HG03159 (cell line): ENCODE data around the gene PACSIN2.

Experiments used
- ATAC-seq: cut with Tn5 transposase; IDR thresholded peaks from one replicate; pipeline ENCODE4 v1.9.1; 2021; ENCODE audit warnings: mild to moderate bottlenecking, moderate library complexity; ENCODE audit not compliant: unreplicated experiment

The PACSIN2 gene

GRCh38 chr22:42887523-42888507 lies 127.1 kb downstream of the PACSIN2 start:
- no peak for ATAC-seq

- ATAC-seq: no peak
Observed at GRCh38 chr22:42887120-42887519, 127.8 kb downstream of the PACSIN2 start.

- no peak for ATAC-seq
Observed at GRCh38 chr22:42885446-42885845, 129.5 kb downstream of the PACSIN2 start.

GRCh38 chr22:42884616-42885375 lies 130.2 kb downstream of the PACSIN2 start:
- ATAC-seq: no peak

GRCh38 chr22:42883970-42884369 lies 131.0 kb downstream of the PACSIN2 start:
- ATAC-seq: no peak

- ATAC-seq: no peak
Observed at GRCh38 chr22:42883121-42883520, 131.8 kb downstream of the PACSIN2 start.

- ATAC-seq: no peak
Observed at GRCh38 chr22:42881982-42882656, 132.8 kb downstream of the PACSIN2 start.

- ATAC-seq: no peak
Observed at GRCh38 chr22:42881298-42881697, 133.7 kb downstream of the PACSIN2 start.

GRCh38 chr22:42880815-42881214 lies 134.1 kb downstream of the PACSIN2 start:
- no peak for ATAC-seq

- no peak for ATAC-seq
Observed at GRCh38 chr22:42879371-42880021, 135.5 kb downstream of the PACSIN2 start.

GRCh38 chr22:42878561-42879305 lies 136.2 kb downstream of the PACSIN2 start:
- no peak for ATAC-seq

- no peak for ATAC-seq
Observed at GRCh38 chr22:42877597-42878340, 137.2 kb downstream of the PACSIN2 start.

GRCh38 chr22:42877158-42877557 lies 137.8 kb downstream of the PACSIN2 start:
- no peak for ATAC-seq

- no peak for ATAC-seq
Observed at GRCh38 chr22:42876041-42876440, 138.9 kb downstream of the PACSIN2 start.

GRCh38 chr22:42874010-42874409 lies 140.9 kb downstream of the PACSIN2 start:
- no peak for ATAC-seq

- ATAC-seq: no peak
Observed at GRCh38 chr22:42873356-42873755, 141.6 kb downstream of the PACSIN2 start.

- ATAC-seq: no peak
Observed at GRCh38 chr22:42872821-42873220, 142.1 kb downstream of the PACSIN2 start.

GRCh38 chr22:42871146-42872050 lies 143.6 kb downstream of the PACSIN2 start:
- ATAC-seq: no peak
